Measurements from ENCODE around the gene PTPN3.

Gene PTPN3

DNA sequence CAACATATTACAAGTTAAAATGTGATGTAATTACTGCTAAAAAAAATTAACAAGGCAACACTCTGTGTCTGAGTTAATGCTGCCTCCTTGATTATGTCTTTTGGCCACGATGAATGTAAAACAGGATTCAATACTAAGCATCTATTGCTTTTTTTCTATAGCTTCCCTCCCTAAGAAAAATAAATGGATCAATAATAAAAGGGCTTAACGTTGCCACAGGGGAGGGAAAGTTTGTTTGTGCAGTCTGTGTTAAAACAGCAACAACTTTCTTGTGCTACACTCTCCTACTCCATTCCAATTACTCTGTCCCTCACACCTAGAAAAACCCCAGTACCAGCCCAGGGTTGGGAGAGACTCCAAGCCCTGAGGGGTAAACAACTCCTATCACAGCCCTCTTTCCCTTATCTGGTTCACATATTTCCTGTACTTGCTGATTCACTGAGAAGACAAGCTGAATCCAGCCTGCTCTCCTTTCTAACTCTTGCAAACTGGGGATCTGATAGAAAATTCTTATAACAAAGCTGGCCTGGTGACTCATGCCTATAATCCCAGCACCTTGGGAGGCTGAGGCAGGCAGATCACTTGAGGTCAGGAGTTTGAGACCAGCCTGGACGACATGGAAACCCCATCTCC is 44.8 kb downstream of the PTPN3 start:
- DNase-seq (ENCODE audit: low read depth) = peak; percentile 4
- TF ChIP-seq, protein P1, sequence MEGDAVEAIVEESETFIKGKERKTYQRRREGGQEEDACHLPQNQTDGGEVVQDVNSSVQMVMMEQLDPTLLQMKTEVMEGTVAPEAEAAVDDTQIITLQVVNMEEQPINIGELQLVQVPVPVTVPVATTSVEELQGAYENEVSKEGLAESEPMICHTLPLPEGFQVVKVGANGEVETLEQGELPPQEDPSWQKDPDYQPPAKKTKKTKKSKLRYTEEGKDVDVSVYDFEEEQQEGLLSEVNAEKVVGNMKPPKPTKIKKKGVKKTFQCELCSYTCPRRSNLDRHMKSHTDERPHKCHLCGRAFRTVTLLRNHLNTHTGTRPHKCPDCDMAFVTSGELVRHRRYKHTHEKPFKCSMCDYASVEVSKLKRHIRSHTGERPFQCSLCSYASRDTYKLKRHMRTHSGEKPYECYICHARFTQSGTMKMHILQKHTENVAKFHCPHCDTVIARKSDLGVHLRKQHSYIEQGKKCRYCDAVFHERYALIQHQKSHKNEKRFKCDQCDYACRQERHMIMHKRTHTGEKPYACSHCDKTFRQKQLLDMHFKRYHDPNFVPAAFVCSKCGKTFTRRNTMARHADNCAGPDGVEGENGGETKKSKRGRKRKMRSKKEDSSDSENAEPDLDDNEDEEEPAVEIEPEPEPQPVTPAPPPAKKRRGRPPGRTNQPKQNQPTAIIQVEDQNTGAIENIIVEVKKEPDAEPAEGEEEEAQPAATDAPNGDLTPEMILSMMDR (conservative IDR thresholded peaks at IDR 0.05; ENCODE audit: low read length) = no peak
- H3K4me3 ChIP-seq (ENCODE audit: low read length) = no peak overlapping the region

DNA sequence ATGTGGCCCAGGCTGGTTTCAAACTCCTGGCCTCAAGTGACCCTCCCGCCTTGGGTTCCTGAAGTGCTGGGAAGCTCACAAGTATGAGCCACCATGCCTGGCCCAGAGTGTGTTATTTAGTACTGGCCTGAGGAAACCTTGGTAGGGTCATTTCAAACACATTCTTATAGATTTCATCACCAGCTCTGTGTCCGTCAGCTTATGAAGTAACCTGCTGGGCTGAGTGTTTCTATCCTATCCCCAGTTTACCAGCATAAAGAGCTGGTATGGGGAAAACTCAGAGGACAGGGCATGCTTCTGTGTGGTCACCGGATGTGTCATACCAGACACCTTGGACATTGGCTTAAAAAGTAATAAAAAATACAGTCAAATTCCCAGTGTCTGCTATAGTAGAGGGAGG is 45.3 kb downstream of the PTPN3 start:
- TF ChIP-seq, protein P1 (conservative IDR thresholded peaks at IDR 0.05; ENCODE audit: low read length) = no peak
- H3K4me3 ChIP-seq (ENCODE audit: low read length) = no peak overlapping the region
- peak; percentile 37 for DNase-seq (ENCODE audit: low read depth)

DNA sequence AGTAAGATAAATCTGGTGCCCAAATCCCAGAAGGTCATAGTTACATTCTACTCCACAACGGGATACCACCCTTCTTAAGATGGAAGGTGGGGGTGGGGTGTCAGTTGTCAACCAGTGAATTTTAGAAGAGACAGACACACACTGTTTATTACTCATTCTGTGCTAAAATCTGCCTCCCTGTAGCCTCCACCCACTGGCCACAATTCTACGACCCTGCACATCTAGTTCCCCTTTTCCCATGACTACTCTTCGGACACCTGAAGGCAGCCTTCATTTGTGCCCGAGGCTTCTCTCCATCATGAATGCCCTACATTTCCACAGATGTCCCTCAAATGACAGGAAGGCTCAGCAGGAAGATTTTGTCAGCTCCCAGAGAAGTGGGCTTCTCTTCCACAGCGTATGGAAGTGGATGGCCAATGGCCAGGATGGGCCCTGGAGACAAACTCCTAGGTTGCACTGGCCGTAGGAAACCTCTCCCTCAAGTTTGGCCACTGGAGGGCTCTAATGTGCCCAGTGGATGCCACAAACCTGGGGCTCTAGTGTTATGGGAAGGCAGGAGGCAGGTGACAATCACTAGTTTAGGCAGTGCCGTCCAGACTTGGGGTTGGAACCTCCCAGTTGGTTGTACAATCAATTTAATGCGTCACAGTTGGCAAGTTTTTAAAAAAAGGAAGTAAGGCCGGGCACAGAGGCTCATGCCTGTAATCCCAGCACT is 46.6 kb downstream of the PTPN3 start:
- no peak overlapping the region for H3K4me3 ChIP-seq (ENCODE audit: low read length)
- no peak for DNase-seq (ENCODE audit: low read depth)
- TF ChIP-seq, protein P1 (conservative IDR thresholded peaks at IDR 0.05; ENCODE audit: low read length) = no peak

DNA sequence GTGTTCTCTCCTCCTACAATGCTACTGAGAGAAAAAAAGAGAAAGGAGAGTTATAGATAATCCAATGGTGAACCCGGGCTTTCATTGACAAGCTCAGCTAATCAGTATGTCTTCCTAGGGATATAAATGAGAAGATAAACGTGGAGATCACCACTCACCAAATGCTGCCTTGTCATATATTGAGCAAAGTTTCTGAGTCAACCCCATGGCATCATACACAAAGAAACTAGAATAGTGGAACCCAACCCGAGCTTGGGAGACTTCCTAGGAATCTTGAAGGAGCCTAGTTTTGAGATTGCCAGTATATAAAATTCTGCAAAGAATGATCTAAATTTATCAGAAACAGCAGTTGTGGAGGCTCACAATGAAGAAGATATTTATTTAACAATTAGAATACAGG is 47.8 kb downstream of the PTPN3 start:
- H3K4me3 ChIP-seq (ENCODE audit: low read length) = no peak overlapping the region
- no peak for DNase-seq (ENCODE audit: low read depth)
- TF ChIP-seq, protein P1 (conservative IDR thresholded peaks at IDR 0.05; ENCODE audit: low read length) = no peak

DNA sequence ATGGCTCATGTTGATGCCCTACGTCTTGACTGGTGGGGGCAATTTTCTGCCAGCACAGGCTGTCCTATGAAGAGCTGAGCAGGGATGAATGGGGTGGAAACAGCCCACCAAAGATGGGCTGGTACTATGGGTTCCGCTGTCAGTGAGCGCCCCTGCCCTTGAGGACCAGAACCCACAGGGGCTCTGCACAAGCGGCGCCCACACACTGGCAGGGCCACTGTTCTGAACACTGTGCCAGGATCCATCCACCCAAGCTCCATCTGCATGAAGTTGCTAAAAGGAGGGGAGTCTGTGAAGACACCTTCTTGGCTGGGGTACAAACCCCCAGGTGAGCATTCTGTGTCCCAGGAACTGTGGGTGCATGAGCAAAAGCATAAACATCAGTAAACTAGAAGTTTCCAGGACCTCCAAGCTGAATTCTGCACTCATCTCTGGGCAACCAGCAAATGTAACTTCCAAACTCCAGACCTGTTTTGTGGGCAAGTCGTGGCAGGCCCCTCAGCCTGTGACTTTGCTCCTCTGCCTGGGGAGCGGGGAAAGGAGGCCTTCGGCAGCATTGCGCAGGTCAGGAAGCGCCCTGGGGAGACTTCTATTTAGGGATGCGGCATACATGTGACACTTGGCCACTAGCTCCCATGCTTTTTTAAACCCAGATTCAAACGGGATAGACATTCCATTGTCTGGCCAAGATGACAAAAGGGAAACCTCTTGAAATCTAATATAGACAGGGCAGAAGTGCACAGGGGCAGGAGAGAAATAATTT is 48.9 kb downstream of the PTPN3 start:
- no peak overlapping the region for H3K4me3 ChIP-seq (ENCODE audit: low read length)
- DNase-seq (ENCODE audit: low read depth) = no peak
- TF ChIP-seq, protein P1 (conservative IDR thresholded peaks at IDR 0.05; ENCODE audit: low read length) = no peak

DNA sequence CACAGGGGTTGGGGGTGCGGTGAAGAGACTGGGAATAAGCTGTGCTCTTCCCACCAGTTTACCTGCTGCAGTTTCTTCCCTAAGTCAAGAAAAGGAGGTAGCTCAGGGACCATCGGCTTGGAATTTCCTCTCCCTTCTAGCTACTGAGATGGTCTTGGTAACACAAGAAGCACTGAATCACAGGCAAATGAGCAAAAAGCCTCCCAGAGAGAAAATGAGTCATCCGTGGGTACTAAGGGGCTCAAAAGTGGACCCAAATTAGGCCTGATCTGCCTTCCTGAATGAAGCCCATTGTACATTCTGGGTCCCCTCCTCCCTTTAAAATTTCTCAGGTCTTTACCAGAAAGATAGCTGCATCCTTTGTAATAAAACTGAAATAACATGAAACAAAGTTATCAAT is 49.9 kb downstream of the PTPN3 start:
- TF ChIP-seq, protein P1 (conservative IDR thresholded peaks at IDR 0.05; ENCODE audit: low read length) = no peak
- no peak overlapping the region for H3K4me3 ChIP-seq (ENCODE audit: low read length)
- no peak for DNase-seq (ENCODE audit: low read depth)
